Fibroblast of gingiva (primary cell): ENCODE data around the gene CELF5.
"Not testable (repeated sequence)": the region's sequence is repeated elsewhere in the genome, so short reads cannot be mapped to it uniquely, and the experiment has no call there.

Source experiments
- DNase-seq: peaks from one replicate; pipeline ENCODE4 v3.0.0-alpha.2; 2011; ENCODE audit warnings: low read depth

Gene CELF5

DNA sequence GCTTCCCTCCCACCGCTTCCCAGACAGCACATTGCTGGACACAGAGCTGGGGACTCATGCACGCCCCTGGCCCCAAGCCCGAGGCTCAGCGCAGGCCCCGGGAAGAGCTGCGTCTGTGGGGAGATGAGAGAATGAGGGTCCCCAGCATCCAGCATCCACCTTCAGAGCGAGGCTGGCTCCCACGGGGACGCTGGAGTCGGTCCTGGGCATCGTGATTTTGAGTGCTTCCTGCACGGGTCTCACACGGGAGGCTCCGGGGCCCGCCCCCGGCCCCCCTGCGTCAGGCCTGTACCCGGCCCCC, 34.0 kb upstream of the CELF5 start:
- no peak for DNase-seq

DNA sequence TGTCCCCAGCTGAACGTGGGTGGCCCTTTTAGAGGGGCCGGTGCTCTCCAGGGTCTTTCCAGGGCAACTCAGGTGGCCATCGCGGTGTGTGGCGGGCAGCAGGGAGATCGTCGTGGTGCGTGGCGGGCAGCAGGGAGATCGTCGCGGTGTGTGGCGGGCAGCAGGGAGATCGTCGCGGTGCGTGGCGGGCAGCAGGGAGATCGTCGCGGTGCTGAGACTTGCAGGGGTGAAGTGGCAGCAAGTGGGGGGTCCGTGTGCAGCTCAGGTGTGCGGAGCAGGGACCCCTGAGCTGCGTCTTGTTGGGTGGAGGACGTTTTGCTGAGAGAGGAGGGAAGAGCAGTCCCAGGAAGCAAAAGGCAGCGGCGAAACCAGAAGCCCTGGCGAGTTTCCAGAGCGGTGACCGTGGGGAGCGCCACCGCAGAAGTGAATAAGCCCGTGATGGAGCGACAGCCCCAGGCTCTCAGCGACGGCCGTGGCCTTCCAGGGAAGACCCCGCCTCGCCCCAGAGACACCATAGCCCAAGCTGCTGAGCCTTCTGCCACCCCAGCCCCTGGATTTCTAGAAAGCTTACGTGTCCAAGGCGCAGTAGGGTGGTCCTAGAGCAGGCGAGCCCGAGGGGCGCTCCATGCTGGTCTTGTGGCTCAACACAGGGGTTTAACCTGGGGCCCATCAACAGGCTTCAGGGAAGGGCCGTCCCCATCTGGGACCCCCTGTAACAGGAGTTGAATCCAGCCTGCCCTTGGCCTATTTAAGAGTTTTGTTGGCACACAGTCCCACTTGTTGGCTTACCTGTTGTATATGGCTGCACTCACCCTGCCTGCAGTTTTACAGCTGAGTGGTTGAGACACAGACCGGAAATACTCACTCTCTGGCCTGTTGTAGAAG, 33.3 kb upstream of the CELF5 start:
- no peak for DNase-seq

DNA sequence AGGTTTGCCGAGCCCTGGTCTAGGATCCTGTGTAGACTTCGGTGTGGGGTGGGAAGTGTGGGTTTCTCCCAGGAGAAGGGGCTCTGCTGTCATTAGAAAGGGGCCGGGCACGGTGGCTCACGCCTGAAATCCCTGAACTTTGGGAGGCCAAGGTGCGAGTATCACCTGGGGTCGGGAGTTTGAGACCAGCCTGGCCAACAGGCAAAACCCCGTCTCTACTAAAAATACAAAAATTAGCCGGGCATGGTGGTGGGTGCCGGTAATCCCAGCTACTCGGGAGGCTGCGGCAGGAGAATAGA, 32.7 kb upstream of the CELF5 start:
- DNase-seq, result not testable (repeated sequence)

DNA sequence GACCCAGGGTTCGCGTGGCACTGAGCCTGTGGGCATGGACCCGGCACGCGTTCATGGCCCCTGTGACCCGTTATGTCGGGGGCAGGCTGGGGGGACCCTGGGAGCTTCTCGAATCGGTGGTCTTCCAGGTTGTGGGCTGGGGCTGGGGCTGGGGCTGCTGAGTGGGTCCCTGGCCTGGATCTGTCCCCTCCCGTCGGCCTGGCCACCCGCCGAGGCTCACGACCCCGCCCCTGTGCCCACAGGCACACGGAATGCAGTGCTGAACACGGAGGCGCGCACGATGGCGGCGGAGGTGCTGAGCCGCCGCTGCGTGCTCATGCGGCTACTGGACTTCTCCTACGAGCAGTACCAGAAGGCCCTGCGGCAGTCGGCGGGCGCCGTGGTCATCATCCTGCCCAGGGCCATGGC, 32.2 kb upstream of the CELF5 start:
- DNase-seq, result no peak

DNA sequence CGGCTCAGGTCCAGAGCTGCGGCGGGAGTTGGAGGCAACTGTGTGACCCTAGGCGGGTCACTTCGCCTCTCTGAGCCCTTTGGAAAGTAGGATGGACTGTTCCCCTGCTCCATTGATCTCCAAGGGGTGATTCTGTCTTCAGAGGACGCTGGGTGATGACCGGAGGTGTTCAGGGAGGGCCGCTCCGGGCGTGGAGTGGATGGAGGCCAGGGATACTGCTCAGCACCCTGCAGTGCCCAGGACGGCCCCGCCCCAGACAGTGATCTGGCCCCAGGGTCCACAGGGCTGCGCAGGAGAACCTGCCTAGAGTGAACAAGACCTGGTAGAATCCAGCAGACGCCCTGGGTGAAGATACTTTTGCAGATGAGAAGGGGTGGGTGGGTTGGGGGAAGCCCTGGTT, 31.8 kb upstream of the CELF5 start:
- DNase-seq, result no peak

DNA sequence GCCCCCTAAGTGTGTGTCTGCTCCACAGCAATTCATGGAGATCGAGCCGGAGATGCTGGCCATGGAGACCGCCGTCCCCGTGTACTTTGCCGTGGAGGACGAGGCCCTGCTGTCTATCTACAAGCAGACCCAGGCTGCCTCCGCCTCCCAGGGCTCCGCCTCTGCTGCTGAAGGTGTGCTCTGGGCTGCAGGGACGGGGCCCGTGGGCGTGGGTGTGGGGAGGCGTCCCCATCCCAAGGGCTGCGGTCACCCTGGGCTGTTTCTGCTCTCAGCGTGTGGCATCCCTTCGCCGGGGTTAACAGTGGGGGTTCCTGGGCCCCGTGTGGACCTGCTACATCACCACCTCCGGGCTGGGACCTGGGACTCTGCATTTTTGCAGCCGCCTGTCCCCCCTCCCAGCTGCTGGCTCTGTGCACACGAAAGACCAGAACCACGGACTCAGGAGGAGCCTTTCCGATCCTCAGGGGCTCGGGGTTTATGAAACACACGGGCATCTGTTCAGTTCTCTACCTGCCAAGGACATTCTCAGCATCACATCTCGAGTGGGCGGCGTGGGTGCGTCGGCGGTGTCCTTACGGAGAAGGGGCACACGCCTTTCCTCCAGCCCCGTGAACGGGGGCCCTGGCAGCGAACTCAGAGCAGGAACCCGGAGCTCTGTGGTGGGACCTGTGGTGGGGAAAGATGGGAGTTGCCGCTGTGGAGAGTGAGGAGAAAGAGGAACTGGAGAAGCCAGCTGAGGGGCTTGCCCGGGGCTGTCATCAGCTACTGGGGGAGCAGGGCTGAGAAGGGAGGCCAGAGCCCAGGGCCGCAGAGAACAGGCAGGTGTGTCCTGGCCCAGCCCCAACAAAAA, 31.0 kb upstream of the CELF5 start:
- no peak for DNase-seq

DNA sequence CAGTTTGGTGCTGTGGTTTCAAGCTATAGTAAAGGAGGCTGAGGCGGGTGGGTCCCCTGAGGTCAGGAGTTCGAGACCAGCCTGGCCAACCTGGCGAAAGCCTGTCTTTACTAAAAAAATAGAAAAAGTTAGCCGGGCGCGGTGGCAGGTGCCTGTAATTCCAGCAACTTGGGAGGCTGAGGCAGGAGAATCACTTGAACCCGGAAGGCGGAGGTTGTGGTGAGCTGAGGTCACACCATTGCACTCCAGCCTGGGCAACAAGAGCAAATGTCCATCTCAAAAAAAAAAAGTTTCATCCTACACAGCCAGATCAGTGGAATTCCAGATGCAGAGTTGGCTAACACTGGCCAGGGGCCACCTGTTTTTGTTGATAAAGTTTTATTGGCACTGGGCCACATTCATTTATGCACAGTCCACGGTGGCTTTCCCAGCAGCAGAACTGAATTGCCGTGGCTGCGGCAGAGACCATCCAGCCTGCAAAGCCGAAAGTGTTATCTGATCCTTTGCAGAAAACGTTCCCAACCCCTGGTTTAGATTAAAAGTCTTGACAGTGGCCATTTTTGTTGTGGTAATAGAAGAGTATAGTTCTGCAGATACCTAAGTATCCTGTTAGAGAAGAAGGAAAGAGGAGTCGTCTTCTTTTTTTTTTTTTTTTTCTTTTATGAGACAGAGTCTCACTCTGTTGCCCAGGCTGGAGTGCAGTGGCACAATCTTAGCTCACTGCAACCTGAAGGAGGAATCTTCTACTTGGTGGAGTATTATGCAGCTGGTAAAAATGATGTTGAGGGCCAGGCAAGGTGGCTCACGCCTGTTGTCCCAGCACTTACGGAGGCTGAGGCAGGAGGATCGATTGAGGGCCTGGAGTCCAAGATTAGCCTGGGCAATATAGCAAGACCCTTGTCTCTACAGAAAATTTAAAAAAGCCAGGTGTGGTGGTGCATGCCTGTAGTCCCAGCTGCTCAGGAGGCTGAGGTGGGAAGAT, 30.1 kb upstream of the CELF5 start:
- DNase-seq, result no peak

DNA sequence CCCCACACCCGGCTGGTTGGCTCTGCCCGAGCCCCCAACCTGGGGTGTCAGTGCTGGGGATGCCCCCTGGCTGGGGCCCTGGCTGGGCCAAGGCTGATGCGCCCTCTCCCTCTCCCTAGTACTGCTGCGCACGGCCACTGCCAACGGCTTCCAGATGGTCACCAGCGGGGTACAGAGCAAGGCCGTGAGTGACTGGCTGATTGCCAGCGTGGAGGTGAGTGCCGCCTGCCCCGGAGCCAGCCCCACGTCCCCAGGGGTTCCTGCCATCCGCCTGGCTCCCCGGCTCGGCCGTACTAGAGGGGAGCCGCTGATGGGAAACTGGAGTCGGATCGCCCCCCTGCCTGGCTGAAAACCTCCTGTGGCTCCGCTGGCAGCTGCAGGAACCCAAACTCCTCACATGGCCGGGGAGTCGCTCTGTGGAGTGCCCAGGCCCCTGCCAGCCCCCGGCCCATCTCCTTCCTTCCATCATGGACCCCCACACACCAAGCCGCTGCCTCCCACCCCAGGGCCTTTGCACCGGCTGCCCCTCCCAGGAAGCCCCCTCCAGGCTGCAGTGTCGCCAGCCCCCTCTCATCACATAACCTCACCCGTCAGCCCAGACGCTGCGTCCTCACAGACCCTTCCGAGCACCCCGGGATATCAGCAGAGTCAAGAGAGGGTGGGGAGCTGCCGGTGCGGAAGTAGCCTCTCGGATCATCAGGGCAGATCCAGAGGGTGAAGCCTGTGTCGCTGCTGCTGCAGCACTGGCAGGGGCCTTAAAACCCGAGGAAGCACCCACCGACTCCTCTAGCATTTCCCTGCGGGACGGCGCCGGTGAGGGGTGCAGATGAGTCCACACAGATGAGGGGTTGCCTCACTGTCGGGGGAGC, 28.2 kb upstream of the CELF5 start:
- no peak for DNase-seq

DNA sequence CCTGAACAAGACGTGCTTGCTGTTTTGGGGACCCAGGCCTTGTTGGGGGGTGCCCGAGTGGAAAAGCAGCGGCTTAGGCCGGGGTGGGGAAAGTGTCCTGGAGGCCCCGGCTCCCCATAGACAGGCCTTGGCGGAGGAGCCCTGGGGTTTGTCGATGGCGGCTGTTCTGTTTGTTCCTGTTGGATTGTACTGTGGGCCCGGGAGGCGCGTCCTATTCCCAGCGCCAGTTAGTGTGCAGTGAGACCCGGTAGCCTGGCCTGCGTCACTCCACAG, 27.6 kb upstream of the CELF5 start:
- no peak for DNase-seq

DNA sequence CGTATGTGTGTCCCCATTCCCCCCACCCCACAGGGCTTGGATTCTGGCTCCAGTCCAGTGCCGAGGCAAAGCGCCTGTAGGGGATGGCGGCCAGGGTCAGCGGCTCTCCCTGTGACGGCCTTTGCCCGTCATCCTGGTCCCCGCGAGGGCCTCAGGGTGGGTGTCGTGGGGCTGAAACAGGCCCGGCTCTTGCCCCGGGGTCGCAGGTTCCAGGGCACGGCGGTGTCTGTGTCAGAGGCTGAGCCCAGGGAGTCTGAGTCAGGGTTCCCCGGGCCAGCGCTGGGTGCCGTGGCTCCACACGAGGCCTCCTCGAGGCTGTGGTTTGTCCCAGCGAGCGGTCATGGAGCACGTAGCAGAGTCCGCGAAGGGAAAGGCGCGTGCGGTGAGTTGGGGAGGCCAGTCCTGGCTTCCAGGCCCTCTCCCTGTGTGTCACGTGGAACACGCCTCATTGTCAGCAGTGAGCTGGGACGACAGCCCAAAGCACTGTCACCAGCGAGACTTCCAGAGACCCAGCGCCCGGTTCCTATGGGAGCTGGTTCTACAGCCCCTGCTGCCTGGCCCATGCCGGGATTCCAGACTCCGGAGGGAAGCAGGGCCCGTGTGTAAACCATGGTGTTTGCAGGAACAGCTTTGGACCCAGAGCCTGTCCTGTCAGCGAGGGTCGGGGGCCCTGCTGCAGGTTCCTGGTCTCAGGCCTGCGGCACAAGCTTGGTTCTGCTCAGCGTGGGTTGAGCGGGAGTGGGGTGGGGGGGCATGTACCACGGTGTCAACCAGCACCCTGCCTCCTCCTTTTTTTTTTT, 25.4 kb upstream of the CELF5 start:
- DNase-seq, result no peak

DNA sequence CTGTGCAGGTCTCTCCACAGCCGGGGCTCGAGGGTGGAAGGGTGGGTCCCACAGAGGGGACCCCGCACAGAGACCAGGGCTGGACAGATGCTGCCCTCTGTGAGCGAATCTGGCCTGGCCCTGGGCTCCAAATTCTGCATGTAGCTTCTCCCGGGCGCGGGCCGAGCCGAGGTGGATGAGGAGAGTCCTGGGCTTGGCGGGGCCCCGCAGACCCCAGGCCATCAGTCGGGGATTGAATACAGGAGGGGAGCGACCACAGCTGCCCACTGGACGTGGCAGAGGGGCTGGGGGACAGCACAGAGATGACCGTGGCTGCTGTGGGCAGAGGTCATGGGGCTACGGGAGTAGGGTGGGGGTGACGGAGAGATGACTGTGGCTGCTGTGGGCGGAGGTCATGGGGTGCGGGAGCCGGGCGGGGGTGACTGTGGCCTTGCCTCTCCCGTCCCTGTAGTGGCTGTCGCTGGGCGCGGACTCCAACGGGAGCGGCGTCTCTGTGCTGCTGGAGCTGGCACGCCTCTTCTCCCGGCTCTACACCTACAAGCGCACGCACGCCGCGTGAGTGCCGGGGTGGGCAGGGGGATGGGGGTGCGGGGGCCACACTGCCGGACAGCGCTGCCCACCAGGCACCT, 23.3 kb upstream of the CELF5 start:
- DNase-seq, result no peak

DNA sequence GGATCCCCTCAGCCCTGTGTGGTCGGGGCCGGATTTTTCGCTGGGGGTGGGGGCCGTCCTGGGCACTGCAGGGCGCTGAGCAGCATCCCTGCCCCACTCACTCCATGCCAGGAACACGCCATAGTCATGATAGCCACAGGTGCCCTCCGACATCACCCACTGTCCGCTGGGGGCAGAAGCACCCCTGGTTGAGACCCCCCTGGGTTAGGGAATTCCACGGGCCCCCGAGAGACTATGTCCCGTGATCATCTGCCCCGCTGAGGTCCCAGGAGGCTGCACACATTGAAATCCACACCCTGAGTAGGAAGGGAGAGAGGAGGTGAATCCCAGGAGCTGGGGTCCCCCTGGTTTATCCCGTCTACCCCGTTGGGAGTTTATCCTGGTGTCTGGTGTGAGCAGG, 22.6 kb upstream of the CELF5 start:
- no peak for DNase-seq

DNA sequence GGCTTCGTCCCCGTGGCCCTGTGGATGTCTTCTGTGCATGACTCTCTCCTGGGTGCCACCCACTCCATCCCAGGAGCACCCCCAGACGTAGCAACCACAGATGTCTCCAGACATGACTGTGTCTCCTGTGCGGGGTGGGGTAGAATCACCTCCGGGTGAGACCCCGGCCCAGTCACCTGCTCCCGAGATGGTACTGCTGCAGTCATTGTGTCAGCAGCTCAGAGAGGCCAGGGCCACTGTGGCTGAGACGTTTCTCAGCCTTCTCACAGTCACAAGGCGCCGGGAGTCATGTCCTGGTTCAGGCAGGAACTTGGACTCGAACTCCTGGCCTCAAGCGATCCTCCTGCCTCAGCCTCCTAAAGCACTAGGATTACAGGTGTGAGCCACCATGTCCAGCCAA, 22.1 kb upstream of the CELF5 start:
- DNase-seq, result no peak

DNA sequence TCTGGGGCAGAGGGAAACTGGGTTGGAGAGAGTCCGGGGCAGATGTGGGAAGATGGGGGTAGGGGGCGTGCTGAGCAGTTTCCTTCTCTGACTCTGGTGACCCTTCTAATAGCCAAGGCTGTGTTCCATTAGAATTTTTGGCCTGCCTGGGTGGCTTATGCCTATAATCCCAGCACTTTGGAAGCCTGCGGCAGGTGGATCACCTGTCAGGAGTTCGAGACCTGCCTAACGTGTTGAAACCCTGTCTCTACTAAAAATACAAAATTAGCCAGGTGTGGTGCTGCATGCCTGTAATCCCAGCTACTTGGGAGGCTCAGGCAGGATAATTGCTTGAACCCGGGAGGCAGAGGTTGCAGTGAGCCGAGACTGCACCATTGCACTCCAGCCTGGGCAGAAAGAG, 21.6 kb upstream of the CELF5 start:
- not testable (repeated sequence) for DNase-seq

DNA sequence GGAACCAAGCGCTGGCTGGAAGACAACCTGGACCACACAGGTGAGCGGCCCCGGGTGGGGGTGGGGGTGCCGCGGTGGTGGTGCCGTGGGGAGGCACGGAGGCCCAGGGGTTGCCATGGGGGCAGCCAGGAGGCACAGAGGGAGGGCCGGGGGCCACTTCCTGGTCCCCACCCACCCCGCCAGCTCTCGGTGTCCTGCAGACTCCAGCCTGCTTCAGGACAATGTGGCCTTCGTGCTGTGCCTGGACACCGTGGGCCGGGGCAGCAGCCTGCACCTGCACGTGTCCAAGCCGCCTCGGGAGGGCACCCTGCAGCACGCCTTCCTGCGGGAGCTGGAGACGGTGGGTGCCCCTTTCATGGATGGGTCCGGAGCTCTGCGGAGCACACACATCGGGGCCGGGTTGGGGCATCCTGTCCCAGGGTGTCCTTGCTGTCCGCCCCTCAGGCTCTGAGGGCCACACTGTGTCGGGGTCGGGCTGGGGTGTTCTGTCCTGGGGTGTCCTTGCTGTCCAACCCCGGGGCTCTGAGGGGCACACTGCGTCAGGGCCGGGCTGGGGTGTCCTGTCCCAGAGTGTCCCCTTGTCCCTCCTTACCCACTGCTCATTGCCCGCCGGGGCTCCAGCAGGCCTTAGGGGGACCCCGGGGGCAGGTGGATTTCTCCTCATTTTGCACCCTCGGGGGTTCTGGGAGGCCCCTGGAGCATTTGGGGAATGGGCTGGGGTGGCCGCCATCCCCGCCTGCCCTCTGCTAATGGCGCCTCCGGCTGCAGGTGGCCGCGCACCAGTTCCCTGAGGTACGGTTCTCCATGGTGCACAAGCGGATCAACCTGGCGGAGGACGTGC, 20.4 kb upstream of the CELF5 start:
- no peak for DNase-seq

DNA sequence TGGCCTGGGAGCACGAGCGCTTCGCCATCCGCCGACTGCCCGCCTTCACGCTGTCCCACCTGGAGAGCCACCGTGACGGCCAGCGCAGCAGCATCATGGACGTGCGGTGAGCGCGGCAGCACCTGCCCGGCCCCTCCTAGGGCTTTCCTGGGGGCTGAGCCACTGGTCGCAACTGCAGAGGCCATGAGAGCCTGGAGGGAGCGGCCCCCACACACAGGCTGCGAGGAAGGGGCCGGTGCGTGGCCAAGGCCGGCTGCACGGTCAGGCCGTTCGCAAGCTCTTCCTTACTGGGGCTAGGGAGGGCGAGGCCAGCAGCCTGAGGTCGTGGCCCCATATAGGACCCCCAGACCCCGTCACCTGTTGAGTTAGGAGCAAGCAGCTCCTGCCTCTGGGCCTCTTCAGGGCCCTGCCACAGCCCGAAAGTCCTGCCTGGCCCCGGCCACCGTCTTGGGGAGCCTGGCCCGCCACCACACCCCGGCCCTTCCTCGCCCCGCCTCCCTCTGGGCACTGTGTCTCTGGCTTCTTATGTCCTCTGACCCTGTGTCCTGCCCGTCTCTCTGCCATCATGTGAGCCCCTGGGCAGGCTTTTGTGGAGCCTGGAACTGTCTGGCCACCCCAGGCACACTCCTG, 19.7 kb upstream of the CELF5 start:
- DNase-seq, result no peak

DNA sequence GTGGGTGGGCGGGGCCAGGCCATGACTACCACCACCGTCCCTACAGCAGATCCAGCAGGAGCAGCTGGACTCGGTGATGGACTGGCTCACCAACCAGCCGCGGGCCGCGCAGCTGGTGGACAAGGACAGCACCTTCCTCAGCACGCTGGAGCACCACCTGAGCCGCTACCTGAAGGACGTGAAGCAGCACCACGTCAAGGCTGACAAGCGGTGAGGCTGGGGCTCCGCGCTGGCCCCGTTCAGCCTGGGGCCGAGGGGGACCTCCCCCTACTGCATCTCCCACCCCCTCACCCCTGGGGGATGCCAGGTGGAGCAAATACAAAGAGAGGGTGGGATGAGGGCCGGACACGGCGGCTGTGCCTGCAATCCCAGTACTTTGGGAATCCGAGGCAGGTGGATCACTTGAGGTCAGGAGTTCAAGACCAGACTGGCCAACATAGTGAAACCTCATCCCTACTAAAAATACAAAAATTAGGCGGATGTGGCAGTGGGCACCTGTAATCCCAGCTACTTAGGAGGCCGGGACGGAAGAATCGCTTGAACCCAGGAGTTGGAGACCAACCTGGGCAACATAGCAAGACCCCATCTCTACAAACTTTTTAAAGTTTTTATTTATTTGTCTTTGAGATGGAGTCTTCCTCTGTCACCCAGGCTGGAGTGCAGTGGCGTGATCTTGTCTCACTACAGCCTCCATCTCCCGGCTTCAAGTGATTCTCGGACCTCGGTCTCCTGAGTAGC, 18.1 kb upstream of the CELF5 start:
- no peak for DNase-seq
